Duodenal mucosa (tissue), 2 donors: ENCODE measurements around the gene YY1AP1.
"Not testable (repeated sequence)": the region's sequence is repeated elsewhere in the genome, so short reads cannot be mapped to it uniquely, and the experiment has no call there.

Source experiments
- H3K27ac ChIP-seq: one replicate; pipeline ENCODE4 v1.7.0; 2013; ENCODE audit warnings: low read depth, low read length
- H3K27me3 ChIP-seq, 2 donors: one replicate each; pipeline ENCODE4 v1.7.0; 2013; ENCODE audit warnings: low read length in 2 of 2, control low read depth in 1 of 2; ENCODE audit not compliant: insufficient read depth in 2 of 2, control insufficient read depth in 1 of 2
- H3K36me3 ChIP-seq, 2 donors: one replicate each; pipeline ENCODE4 v1.7.0; 2013; ENCODE audit warnings: low read length in 2 of 2, control low read depth in 1 of 2; ENCODE audit not compliant: insufficient read depth in 2 of 2, control insufficient read depth in 1 of 2
- H3K4me1 ChIP-seq, 2 donors: one replicate each; pipeline ENCODE4 v1.7.0; 2013; ENCODE audit warnings: low read length in 2 of 2, control low read depth in 1 of 2; ENCODE audit not compliant: insufficient read depth in 2 of 2, control insufficient read depth in 1 of 2
- H3K4me3 ChIP-seq, 2 donors: one replicate each; pipeline ENCODE4 v1.7.0; 2013; ENCODE audit warnings: low read length in 2 of 2, low read depth in 1 of 2
- H3K9ac ChIP-seq, 2 donors: one replicate each; pipeline ENCODE4 v1.7.0; 2013; ENCODE audit warnings: low read length in 2 of 2, low read depth in 1 of 2
- H3K9me3 ChIP-seq, 2 donors: one replicate each; pipeline ENCODE4 v1.7.0; 2013; ENCODE audit warnings: low read length in 2 of 2, control low read depth in 1 of 2; ENCODE audit not compliant: control insufficient read depth in 1 of 2

Gene YY1AP1

DNA sequence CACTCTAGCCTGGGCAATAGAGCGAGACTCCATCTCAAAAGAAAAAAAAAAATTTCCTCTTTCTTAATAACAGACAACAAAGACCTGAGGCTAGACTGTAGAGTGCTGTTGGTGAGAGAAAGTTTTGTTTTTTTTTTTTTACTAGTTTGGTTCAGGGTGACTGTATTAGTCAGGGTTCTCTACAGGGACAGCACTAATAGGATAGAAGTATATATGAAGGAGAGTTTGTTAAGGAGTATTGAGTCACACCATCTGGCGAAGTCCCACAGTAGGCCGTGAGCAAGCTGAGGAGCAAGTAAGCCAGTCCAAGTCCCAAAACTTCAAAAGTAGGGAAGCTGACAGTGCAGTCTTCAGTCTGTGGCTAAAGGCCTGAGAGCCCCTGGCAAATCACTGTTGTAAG lies 22.9 kb upstream of the YY1AP1 start:
- not testable (repeated sequence) for H3K4me1 ChIP-seq, H3K27me3 ChIP-seq, H3K9me3 ChIP-seq, H3K9ac ChIP-seq, H3K27ac ChIP-seq, H3K4me3 ChIP-seq
- peaks cover 0 to 12% of the 10 kb centered on the region in 2 donors for H3K36me3 ChIP-seq

DNA sequence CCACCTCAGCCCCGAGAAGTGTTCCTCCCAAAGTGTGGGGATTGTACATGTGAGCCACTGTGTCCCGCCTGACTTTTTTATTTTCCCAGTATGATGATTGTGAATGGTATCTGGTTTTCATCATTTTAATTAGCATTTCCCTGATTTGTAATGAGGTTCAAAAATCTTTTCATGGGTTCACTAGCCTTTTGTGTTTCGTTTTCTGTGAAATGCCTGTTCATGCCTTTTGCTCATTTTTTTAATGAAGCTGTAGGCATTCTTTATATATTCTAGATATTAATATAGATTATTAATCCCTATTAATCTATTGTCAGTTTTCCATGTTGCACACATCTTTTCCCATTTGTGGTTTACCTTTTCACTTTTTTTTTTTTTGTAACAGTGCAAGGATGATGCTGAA lies 20.8 kb upstream of the YY1AP1 start:
- Histone ChIP-seq H3K27ac (no peak overlapping the region), H3K9me3 (no peaks in the 10 kb centered on the region), H3K9ac (no peak overlapping the region), H3K36me3 (peaks cover 0 to 12% of the 10 kb centered on the region in 2 donors), H3K4me1 (no peaks in the 10 kb centered on the region), H3K4me3 (no peak overlapping the region), H3K27me3 (no peaks in the 10 kb centered on the region)

DNA sequence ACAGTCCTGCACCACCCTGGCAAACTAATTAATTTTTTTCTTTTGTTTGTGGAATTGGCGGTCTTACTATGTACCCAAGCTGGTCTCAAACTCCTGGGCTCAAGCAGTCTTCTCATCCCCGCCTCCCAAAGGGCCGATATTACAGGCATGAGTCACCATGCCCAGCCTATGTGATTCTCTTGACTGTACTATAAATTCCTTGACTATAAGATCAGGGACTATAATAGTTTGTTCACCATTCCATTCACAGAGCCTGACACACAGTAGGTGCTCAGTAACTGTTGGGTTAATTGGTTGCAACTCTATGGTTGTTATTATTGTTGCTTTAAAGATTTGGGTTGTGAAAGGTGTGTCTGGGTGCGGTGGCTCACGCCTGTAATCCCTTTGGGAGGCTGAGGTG lies 17.6 kb upstream of the YY1AP1 start:
- no peak overlapping the region for H3K4me3 ChIP-seq
- no peak overlapping the region for H3K9ac ChIP-seq
- no peaks in the 10 kb centered on the region for H3K9me3 ChIP-seq
- no peaks in the 10 kb centered on the region for H3K36me3 ChIP-seq
- H3K4me1 ChIP-seq: no peaks in the 10 kb centered on the region
- H3K27me3 ChIP-seq: no peaks in the 10 kb centered on the region
- no peak overlapping the region for H3K27ac ChIP-seq

DNA sequence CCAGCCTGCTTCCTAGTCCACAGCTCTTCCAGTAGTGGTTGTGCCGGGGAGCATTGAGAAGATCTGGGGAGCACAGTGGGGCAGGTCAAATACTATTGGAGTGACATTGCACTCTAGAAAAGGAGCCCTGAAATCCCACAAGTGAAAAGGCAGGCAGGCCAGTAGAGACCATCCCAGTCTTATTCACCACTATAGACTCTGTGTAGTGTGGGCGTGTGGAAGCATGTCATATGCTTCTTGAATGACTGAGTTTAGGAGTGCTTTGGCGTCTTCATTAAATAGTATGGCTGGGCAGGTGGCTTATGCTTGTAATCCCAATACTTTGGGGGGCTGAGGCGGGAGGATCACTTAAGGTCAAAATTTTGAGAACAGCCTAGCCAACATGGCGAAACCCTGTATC lies 15.8 kb upstream of the YY1AP1 start:
- H3K4me3 ChIP-seq, H3K36me3 ChIP-seq, H3K4me1 ChIP-seq, H3K27me3 ChIP-seq, H3K9ac ChIP-seq, H3K9me3 ChIP-seq, H3K27ac ChIP-seq: not testable (repeated sequence)

DNA sequence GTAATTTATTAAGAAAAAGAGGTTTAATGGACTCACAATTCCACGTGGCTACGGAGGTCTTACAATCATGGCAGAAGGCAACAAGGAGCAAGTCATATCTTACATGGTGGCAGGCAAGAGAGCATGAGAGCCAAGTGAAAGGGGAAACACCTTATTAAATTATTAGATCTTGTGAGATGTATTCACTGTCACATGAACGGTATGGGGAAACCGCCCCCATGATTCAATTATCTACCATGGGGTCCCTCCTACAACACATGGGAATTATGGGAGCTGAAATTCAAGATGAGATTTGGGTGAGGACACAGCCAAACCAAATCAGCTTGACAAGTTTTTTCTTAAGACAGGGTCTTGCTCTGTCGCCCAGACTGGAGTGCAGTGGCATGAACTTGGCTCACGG lies 14.6 kb upstream of the YY1AP1 start:
- Histone ChIP-seq H3K4me1 (peaks cover 0 to 5% of the 10 kb centered on the region in 2 donors), H3K36me3 (no peaks in the 10 kb centered on the region), H3K27ac (no peak overlapping the region), H3K9ac (no peak overlapping the region), H3K9me3 (no peaks in the 10 kb centered on the region), H3K4me3 (no peak overlapping the region), H3K27me3 (no peaks in the 10 kb centered on the region)

DNA sequence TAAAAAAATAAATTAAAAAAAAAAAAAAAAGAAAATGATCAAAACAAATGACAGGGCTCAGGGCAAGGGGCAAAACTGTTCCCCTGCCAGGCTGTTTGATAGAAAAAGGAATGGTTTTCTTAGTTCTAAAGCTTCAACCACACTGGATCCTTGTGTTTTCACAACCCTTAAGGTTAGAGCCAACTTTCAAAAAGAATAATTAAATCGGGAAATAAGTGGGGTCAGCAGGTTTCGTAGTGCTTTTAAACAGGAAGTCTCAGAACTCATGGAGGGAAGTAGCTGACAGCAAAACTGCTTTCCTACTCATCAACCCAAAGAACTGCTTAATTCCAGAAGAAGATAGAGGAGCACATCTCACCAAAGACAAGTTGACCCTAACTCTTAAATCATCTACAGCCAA lies 13.1 kb upstream of the YY1AP1 start:
- H3K4me3 ChIP-seq, H3K9me3 ChIP-seq, H3K36me3 ChIP-seq, H3K4me1 ChIP-seq, H3K27ac ChIP-seq, H3K9ac ChIP-seq, H3K27me3 ChIP-seq: not testable (repeated sequence)

DNA sequence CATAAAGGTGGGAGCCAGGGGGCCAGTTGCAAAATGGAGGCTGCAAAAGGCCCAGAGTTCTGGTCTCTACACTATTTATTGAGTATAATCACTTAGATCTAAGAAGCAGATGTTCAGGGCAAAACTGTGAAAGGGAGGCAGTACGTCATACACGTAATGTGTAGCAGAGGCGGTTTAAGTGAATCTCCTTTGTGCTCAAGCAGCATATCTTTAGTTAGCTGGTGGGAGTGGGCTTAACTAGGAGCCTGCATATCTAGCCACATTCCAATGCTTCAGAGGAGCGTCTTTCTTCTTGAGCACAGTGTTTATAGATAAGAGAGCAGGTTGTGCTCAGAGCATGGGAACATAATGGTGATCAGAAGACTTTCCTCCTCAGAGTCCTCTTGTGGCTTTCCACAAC lies 10.5 kb upstream of the YY1AP1 start:
- not testable (repeated sequence) for H3K36me3 ChIP-seq, H3K4me3 ChIP-seq, H3K9me3 ChIP-seq, H3K27me3 ChIP-seq, H3K27ac ChIP-seq, H3K9ac ChIP-seq
- peaks cover 0 to 10% of the 10 kb centered on the region in 2 donors for H3K4me1 ChIP-seq

DNA sequence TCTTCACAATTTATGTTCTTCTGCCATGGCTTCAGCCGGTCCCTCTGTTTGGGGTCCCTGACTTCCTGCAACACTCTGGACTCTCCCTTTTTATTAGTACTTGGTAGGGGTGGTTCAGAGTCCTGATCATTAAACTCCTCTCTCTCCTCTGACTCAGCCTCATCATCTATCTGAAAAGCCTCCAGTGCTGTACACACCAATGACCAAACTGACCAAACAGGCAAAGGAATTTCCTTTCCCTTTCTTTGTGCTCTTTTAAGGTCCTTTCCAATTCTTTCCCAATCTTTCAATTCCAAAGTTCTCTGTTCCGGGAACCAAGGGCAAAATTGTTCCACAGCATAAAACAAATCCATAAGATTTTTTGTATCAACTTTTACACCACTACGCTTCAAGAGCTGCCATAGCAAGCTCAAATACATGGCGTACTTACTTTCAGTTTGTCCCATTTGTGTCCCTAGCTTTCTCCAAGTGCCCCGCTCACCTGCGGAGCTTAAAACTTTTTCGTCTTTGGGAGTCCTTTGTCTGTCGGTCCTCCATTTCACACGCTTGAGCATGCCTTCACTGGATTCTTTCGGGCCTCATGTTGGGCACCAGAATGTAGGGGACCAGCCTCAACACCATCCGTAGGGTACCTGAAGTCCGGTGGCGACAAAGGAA lies 9.9 kb upstream of the YY1AP1 start:
- Histone ChIP-seq H3K4me3 (no peak overlapping the region), H3K4me1 (peaks cover 0 to 10% of the 10 kb centered on the region in 2 donors), H3K9me3 (no peaks in the 10 kb centered on the region), H3K9ac (no peak overlapping the region), H3K36me3 (no peaks in the 10 kb centered on the region), H3K27ac (no peak overlapping the region), H3K27me3 (no peaks in the 10 kb centered on the region)

DNA sequence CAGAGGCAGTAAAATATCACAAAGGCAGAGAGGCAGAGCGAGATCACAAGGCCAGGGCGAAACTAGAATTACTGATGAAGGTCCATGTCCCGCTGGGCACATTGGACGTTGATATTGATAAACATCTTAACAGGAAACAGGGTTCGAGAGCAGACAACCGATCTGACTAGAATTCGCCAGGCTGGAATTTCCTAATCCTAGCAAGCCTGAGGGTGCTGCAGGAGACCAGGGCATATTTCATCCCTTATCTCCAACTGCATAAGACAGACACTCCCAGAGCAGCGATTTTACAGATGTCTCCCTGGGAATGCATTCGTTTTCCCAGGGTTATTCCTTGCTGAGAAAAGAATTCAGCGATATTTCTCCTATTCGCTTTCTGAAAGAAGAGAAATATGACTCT lies 9.0 kb upstream of the YY1AP1 start:
- not testable (repeated sequence) for H3K4me3 ChIP-seq, H3K27me3 ChIP-seq, H3K9ac ChIP-seq, H3K27ac ChIP-seq, H3K9me3 ChIP-seq, H3K36me3 ChIP-seq
- H3K4me1 ChIP-seq: peaks cover 0 to 10% of the 10 kb centered on the region in 2 donors

DNA sequence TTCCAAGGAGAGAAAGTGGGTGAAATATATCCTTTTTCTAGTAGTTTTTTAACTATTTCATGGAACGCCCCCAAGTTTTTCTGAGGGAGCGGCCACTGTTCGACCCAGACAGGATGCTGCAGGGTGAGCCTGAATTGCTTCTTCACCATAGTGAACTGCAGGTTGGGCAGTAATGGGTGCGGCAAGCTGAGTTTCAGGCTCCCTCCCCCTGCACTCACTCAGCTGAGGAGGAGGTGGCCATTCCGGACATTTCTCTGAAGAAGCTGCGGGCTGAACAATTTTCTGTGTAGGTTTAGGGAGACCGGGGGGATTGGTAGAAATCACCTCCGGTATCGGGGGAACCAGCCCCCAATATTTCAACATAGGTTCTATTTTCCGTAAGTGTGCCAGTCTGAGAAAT lies 8.5 kb upstream of the YY1AP1 start:
- Histone ChIP-seq H3K27ac (no peak overlapping the region), H3K9me3 (peaks cover 0 to 6% of the 10 kb centered on the region in 2 donors), H3K27me3 (no peaks in the 10 kb centered on the region)

DNA sequence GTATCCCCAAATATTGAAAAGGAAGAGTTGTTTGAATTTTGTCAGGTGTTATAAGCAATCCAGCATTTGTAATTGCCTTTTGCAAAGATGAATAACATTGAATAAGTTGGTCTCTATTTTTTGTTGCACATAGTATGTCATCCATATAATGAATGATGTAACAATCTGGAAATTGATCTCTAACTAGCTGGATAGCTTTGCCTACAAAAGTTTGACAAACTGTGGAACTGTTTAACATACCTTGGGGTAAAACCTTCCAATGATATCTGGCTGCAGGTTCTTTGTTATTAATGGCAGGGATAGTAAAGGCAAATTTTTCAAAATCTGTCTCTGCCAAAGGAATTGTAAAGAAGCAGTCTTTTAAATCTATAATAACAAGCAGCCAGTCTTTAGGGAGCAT lies 8.0 kb upstream of the YY1AP1 start:
- Histone ChIP-seq H3K9me3 (peaks cover 0 to 11% of the 10 kb centered on the region in 2 donors), H3K27me3 (no peaks in the 10 kb centered on the region), H3K4me1 (peaks cover 0 to 10% of the 10 kb centered on the region in 2 donors), H3K9ac (no peak overlapping the region), H3K4me3 (no peak overlapping the region), H3K27ac (no peak overlapping the region), H3K36me3 (peaks cover 6 to 7% of the 10 kb centered on the region in 2 donors)

More for the DNA sequence above, 8.5 kb upstream of the YY1AP1 start:
- Histone ChIP-seq H3K4me3 (no peak overlapping the region), H3K4me1 (peaks cover 0 to 10% of the 10 kb centered on the region in 2 donors), H3K36me3 (peaks cover 1 to 3% of the 10 kb centered on the region in 2 donors), H3K9ac (no peak overlapping the region)
